Chondrocyte (in vitro differentiated cells): ENCODE results near the gene KMT2E. TPM values are rescaled to one million over a fixed set of nuclear protein-coding genes. Genes with fewer than 3 reads are reported as not detected.
A peak's percentile ranks its signal among the peaks of the same experiment; 100 is the strongest.

Experiments used
- DNase-seq: peaks from one replicate; pipeline ENCODE4 v3.0.0; 2021; ENCODE audit warnings: mixed read lengths, low spot score
- H3K27ac Mint-ChIP-seq: one replicate; pipeline ENCODE4 v1.8.0; 2021; ENCODE audit warnings: mild to moderate bottlenecking, moderate library complexity, mixed read lengths; ENCODE audit not compliant: unreplicated experiment
- H3K27me3 Mint-ChIP-seq: 2 replicates; pipeline ENCODE4 v1.8.0; 2021; ENCODE audit warnings: low read depth, mixed read lengths
- H3K36me3 Mint-ChIP-seq: 2 replicates; pipeline ENCODE4 v1.8.0; 2021; ENCODE audit warnings: low read depth, mixed read lengths
- H3K4me1 Mint-ChIP-seq: 2 replicates; pipeline ENCODE4 v1.8.0; 2021; ENCODE audit warnings: low read depth, mild to moderate bottlenecking, mixed read lengths
- H3K4me3 Mint-ChIP-seq: one replicate; pipeline ENCODE4 v1.8.0; 2021; ENCODE audit warnings: mild to moderate bottlenecking, moderate library complexity, mixed read lengths; ENCODE audit not compliant: unreplicated experiment
- H3K9me3 Mint-ChIP-seq: 2 replicates; pipeline ENCODE4 v1.8.0; 2021; ENCODE audit warnings: low read depth, mixed read lengths
- long read RNA-seq: library from polyadenylated mRNA; stranded (forward); transcript quantifications from one replicate; pipeline ENCODE4 v2.0.0, GENCODE V29; 2021
- total RNA-seq: library from RNA; stranded (reverse); gene quantifications from 3 replicates; pipeline ENCODE4 v1.2.1, GENCODE V29; 2021
- TF ChIP-seq, protein P1 (sequence below): fragments of 200-600 bp; sonication (generic); IDR thresholded peaks from 2 replicates; pipeline ENCODE4 v1.5.0; 2021; ENCODE audit warnings: antibody characterized with exemption, mild to moderate bottlenecking, moderate library complexity

Gene KMT2E, protein sequence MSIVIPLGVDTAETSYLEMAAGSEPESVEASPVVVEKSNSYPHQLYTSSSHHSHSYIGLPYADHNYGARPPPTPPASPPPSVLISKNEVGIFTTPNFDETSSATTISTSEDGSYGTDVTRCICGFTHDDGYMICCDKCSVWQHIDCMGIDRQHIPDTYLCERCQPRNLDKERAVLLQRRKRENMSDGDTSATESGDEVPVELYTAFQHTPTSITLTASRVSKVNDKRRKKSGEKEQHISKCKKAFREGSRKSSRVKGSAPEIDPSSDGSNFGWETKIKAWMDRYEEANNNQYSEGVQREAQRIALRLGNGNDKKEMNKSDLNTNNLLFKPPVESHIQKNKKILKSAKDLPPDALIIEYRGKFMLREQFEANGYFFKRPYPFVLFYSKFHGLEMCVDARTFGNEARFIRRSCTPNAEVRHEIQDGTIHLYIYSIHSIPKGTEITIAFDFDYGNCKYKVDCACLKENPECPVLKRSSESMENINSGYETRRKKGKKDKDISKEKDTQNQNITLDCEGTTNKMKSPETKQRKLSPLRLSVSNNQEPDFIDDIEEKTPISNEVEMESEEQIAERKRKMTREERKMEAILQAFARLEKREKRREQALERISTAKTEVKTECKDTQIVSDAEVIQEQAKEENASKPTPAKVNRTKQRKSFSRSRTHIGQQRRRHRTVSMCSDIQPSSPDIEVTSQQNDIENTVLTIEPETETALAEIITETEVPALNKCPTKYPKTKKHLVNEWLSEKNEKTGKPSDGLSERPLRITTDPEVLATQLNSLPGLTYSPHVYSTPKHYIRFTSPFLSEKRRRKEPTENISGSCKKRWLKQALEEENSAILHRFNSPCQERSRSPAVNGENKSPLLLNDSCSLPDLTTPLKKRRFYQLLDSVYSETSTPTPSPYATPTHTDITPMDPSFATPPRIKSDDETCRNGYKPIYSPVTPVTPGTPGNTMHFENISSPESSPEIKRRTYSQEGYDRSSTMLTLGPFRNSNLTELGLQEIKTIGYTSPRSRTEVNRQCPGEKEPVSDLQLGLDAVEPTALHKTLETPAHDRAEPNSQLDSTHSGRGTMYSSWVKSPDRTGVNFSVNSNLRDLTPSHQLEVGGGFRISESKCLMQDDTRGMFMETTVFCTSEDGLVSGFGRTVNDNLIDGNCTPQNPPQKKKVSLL (N-terminal part only)
- 59.6 to 63.1 TPM (median 59.9 TPM) in 3 replicates for total RNA-seq
- long read RNA-seq, partial matches to known transcripts: 9 of 12 reads
- long read RNA-seq, other reads (novel, unspliced or antisense): 2 of 12 reads

DNA sequence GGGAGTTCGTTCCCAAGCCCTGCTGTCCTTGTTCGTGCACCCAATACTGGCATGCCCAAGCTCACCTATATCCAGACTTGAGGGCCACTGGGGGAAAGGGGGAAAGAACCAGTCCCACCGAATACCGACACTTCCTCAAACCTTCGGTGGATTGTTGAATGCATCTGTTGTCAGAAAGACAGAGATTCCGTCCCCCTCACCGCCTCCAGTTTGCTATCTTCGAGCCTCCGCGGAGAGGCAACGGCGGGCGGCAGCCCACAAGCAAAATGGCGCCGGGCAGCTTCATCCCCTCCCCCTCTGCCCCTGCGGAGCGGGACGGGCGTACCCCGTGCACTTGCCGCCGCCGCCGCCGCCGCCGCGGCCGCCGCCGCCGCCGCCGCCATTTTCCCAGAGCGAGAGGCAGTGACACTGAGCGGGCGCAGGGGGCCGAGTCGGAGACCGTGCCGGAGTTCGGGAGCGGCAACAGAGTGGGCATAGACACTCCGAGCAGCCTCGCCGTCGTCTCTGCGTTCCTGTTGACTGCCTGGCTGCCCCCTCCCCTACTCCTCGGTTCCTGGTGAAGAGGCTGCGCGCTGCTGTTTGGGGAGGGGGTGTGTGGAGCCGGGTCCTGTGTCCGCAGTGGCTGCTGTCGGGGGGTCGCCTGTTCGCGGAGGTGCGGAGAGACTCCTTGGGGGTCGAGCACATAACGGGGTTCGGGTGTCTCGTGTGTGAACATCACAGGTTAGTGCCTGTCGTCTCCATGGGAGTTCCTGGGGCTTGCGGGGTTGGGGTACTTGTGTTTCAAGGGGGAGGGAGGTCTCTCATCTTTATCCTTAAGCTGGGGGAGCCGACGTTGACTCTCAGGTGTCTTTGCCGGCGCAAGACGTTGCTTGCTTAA, at the start of gene KMT2E:
TSS of gene KMT2E (plus strand) at position 390 of the 877 bp plus-strand sequence. CDS start 26,748 bp downstream, outside the sequence.
- Mint-ChIP-seq H3K27me3 (no peaks in the 10 kb centered on the region), H3K27ac (peak within 1 kb of the TSS; percentile 100), H3K4me3 (peak within 1 kb of the TSS; percentile 100), H3K4me1 (peaks cover 44% of the 10 kb centered on the region), H3K9me3 (no peaks in the 10 kb centered on the region), H3K36me3 (peaks cover 12% of the 10 kb centered on the region)
- TF ChIP-seq, protein P1, sequence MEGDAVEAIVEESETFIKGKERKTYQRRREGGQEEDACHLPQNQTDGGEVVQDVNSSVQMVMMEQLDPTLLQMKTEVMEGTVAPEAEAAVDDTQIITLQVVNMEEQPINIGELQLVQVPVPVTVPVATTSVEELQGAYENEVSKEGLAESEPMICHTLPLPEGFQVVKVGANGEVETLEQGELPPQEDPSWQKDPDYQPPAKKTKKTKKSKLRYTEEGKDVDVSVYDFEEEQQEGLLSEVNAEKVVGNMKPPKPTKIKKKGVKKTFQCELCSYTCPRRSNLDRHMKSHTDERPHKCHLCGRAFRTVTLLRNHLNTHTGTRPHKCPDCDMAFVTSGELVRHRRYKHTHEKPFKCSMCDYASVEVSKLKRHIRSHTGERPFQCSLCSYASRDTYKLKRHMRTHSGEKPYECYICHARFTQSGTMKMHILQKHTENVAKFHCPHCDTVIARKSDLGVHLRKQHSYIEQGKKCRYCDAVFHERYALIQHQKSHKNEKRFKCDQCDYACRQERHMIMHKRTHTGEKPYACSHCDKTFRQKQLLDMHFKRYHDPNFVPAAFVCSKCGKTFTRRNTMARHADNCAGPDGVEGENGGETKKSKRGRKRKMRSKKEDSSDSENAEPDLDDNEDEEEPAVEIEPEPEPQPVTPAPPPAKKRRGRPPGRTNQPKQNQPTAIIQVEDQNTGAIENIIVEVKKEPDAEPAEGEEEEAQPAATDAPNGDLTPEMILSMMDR: peak; percentile 50
- peak; percentile 96 for DNase-seq

DNA sequence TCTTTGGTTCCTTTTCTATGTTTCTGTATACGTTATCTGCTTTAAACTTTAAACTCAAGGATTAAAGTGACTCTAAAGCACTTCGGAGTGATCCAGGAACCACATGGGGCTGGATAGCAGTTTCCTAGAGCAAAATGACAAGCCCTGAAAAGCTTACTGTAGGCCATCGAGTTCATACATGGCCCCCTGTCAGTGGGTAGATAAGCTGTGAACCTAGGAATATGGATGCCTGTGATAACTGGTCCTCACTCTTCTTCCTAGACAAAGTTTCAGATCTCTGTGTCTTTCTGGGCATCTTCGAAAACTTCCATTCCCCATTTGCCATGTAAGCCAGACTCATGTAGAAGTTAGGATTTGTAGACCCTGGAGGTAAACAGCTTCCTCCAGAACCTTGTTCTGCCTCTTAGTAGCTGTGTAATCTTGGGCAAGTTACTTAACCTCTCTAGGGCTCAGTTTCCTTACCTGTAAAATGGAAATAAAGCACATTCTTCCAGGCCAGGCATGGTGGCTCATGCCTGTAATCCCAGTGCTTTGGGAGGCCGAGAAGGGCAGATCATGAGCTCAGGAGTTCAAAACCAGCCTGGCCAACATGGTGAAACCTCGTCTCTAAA, 49.3 kb upstream of the KMT2E start:
- Mint-ChIP-seq H3K4me3 (no peak overlapping the region), H3K27ac (peak overlapping the region; percentile 6), H3K36me3 (no peaks in the 10 kb centered on the region), H3K27me3 (no peaks in the 10 kb centered on the region), H3K4me1 (peaks cover 33% of the 10 kb centered on the region), H3K9me3 (no peaks in the 10 kb centered on the region)
- no peak for DNase-seq
- TF ChIP-seq, protein P1: no peak

DNA sequence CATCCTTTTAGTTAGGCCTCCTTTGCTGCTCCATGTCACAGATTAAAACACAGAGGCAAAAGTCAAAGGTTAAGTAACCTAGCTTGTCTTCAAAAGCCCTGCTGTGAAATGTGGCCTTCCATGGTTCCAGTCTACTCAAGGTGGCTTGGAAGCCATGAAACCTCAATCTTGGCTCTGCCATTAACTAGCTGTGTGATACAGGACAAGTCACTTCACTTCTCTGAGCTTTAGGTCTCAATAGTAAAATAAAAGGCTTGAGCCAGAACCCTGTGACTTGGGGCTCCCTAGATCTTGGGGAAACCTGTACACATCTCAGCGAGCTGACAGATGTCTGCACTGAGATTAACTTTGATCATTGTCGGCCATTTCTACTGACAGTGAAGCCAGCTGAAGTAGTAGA, 48.0 kb upstream of the KMT2E start:
- Mint-ChIP-seq H3K27me3 (no peaks in the 10 kb centered on the region), H3K4me1 (peaks cover 29% of the 10 kb centered on the region), H3K4me3 (no peak overlapping the region), H3K36me3 (no peaks in the 10 kb centered on the region), H3K9me3 (no peaks in the 10 kb centered on the region), H3K27ac (no peak overlapping the region)
- DNase-seq: no peak
- TF ChIP-seq, protein P1: no peak

DNA sequence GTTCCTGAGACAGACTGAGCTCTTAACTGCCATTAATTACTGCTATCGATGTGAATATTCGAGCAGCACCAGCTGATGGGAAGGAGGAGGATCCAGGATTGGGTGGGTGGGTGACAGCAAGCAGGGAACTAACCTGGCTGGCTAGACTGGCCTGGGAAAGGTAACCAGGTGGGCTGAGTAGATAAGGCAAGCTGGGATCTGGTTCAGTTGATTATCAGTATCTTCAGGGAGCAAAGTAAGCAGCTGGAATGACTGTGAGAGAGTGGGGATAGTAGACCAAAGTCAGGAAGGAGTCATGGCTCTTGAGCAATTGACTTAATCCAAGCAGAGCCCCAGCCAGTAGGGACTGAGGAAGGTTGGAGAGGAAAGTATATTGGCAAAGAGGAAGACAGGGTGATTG, 46.9 kb upstream of the KMT2E start:
- TF ChIP-seq, protein P1: no peak
- H3K4me3 Mint-ChIP-seq: no peak overlapping the region
- no peak overlapping the region for H3K27ac Mint-ChIP-seq
- DNase-seq: no peak
- no peaks in the 10 kb centered on the region for H3K9me3 Mint-ChIP-seq
- no peaks in the 10 kb centered on the region for H3K36me3 Mint-ChIP-seq
- H3K27me3 Mint-ChIP-seq: no peaks in the 10 kb centered on the region
- H3K4me1 Mint-ChIP-seq: peaks cover 34% of the 10 kb centered on the region
